ENCODE data around the gene STPG1.

STPG1 gene

GRCh38 chr1:24421502-24421901, 7.9 kb upstream of the STPG1 start:
- H3K4me3 ChIP-seq (ENCODE audit: low read depth, low read length), result no peak overlapping the region
- DNase-seq (ENCODE audit: low read depth), result no peak
- TF ChIP-seq CTCF (IDR thresholded peaks at IDR 0.05; ENCODE audit: low read depth, low read length, missing control alignments), result no peak
- in situ Hi-C loops (cut with HindIII; ENCODE audit: low sequenced_read_pairs), result no loop called here

- no peak overlapping the region for H3K4me3 ChIP-seq (ENCODE audit: low read depth, low read length)
- no peak for DNase-seq (ENCODE audit: low read depth)
- in situ Hi-C loops (cut with HindIII; ENCODE audit: low sequenced_read_pairs), result no loop called here
- no peak for TF ChIP-seq CTCF (IDR thresholded peaks at IDR 0.05; ENCODE audit: low read depth, low read length, missing control alignments)
These were observed 7.0 kb upstream of the STPG1 start for GRCh38 chr1:24420547-24420946.

- DNase-seq (ENCODE audit: low read depth), result peak; percentile 60
- no peak for TF ChIP-seq CTCF (IDR thresholded peaks at IDR 0.05; ENCODE audit: low read depth, low read length, missing control alignments)
- no peak overlapping the region for H3K4me3 ChIP-seq (ENCODE audit: low read depth, low read length)
- in situ Hi-C loops (cut with HindIII; ENCODE audit: low sequenced_read_pairs), result no loop called here
These were observed 5.5 kb upstream of the STPG1 start for GRCh38 chr1:24418898-24419628.

GRCh38 chr1:24417681-24418080, 4.1 kb upstream of the STPG1 start:
- no peak for TF ChIP-seq CTCF (IDR thresholded peaks at IDR 0.05; ENCODE audit: low read depth, low read length, missing control alignments)
- in situ Hi-C loops (cut with HindIII; ENCODE audit: low sequenced_read_pairs), result no loop called here
- DNase-seq (ENCODE audit: low read depth), result no peak
- H3K4me3 ChIP-seq (ENCODE audit: low read depth, low read length), result no peak overlapping the region

GRCh38 chr1:24416666-24417391, 3.2 kb upstream of the STPG1 start:
- no peak for TF ChIP-seq CTCF (IDR thresholded peaks at IDR 0.05; ENCODE audit: low read depth, low read length, missing control alignments)
- DNase-seq (ENCODE audit: low read depth), result peak; percentile 59
- H3K4me3 ChIP-seq (ENCODE audit: low read depth, low read length), result peak overlapping the region; percentile 84
- in situ Hi-C loops (cut with HindIII; ENCODE audit: low sequenced_read_pairs), result no loop called here

GRCh38 chr1:24415910-24416665, 2.5 kb upstream of the STPG1 start:
- in situ Hi-C loops (cut with HindIII; ENCODE audit: low sequenced_read_pairs), result no loop called here

More at GRCh38 chr1:24415910-24416665, 2.5 kb upstream of the STPG1 start:
- DNase-seq (ENCODE audit: low read depth), result no peak
- no peak for TF ChIP-seq CTCF (IDR thresholded peaks at IDR 0.05; ENCODE audit: low read depth, low read length, missing control alignments)
- peak overlapping the region; percentile 84 for H3K4me3 ChIP-seq (ENCODE audit: low read depth, low read length)
